Ishikawa (cell line): ENCODE data around the gene EPHA6.

Source experiments
- CEBPB ChIP-seq: IDR thresholded peaks from 2 replicates; pipeline ENCODE4 v1.6.1; 2012
- CREB1 ChIP-seq: IDR thresholded peaks from 2 replicates; pipeline ENCODE4 v1.6.1; 2012; ENCODE audit warnings: low read depth
- EP300 ChIP-seq: IDR thresholded peaks from 2 replicates; pipeline ENCODE4 v1.6.1; 2012; ENCODE audit warnings: borderline replicate concordance
- FOXM1 ChIP-seq: IDR thresholded peaks from 2 replicates; pipeline ENCODE4 v1.6.1; 2012; ENCODE audit warnings: low read depth, borderline replicate concordance
- MAX ChIP-seq: IDR thresholded peaks from 2 replicates; pipeline ENCODE4 v1.6.1; 2012
- RAD21 ChIP-seq: IDR thresholded peaks from 2 replicates; pipeline ENCODE4 v1.6.1; 2012; ENCODE audit warnings: low read depth
- TAF1 ChIP-seq: IDR thresholded peaks from 2 replicates; pipeline ENCODE4 v1.6.1; 2012; ENCODE audit warnings: low read depth, mild to moderate bottlenecking
- TCF12 ChIP-seq: IDR thresholded peaks from 2 replicates; pipeline ENCODE4 v1.6.1; 2012; ENCODE audit warnings: low read depth
- TEAD4 ChIP-seq: IDR thresholded peaks from 2 replicates; pipeline ENCODE4 v1.6.1; 2012
- USF1 ChIP-seq: IDR thresholded peaks from 2 replicates; pipeline ENCODE4 v1.6.1; 2012
- ZBTB7A ChIP-seq: IDR thresholded peaks from 2 replicates; pipeline ENCODE4 v1.6.1; 2012; ENCODE audit warnings: low read depth

- TF ChIP-seq FOXM1, result no peak
- no peak for TF ChIP-seq EP300
- TF ChIP-seq TCF12, result no peak
- TF ChIP-seq RAD21, result no peak
- no peak for TF ChIP-seq CEBPB
- TF ChIP-seq USF1, result no peak
- TF ChIP-seq ZBTB7A, result no peak
- TF ChIP-seq TAF1, result no peak
- TF ChIP-seq TEAD4, result no peak
- no peak for TF ChIP-seq CREB1
- no peak for TF ChIP-seq MAX
These were observed 441.7 kb downstream of the EPHA6 start for GRCh38 chr3:97256060-97256459.
